Measurements from ENCODE around the gene ATP11A. TPM values are rescaled to one million over a fixed set of nuclear protein-coding genes. Genes with fewer than 3 reads are reported as not detected.
"Not testable (repeated sequence)": the region's sequence is repeated elsewhere in the genome, so short reads cannot be mapped to it uniquely, and the experiment has no call there.

Gene ATP11A
- total and polyA plus RNA-seq, 9 of the 15 experiments (the other 6 are each of a cell fraction or from before 2014, with no cell fraction given): 0.38 to 34.2 (median 4.2) TPM

DNA sequence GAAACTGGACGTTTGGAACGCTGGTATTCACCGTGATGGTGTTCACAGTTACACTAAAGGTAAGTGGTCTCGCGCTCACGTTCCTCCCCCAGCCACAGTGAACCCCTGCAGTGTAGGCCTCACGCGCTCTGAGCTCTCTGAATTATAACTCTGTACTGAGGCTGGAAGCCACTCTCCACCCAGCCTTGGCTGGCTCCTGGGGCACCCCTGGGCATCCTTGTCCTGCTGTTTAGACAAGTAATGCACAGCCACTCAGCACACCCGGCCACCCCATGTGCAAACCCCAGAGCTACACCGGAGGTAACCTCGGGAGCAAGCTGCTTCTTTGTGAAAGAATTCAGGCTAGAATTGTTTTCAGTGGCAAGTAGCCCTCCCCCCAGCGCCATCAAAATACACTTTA lies 181.9 kb downstream of the ATP11A start:
- ATAC-seq (no peak), FAIRE-seq (no peak), DNase-seq (ENCODE audit: extremely low read depth in 1 of 4, low spot score in 3 of 4) (no peak)
- no peaks in the 10 kb centered on the region for H3K9me3 ChIP-seq (replicated peaks; ENCODE audit: control insufficient read depth, insufficient read depth, low read depth, low read length)
- 82% methylated on average over 8 of the region's 12 CpGs for WGBS (ENCODE audit: insufficient coverage, low coverage, missing lambda C conversion rate)
- no peak overlapping the region for H3K4me2 ChIP-seq (ENCODE audit: insufficient read depth, low read length)
- no peaks in the 10 kb centered on the region for H3K27me3 ChIP-seq (ENCODE audit: control insufficient read depth in 2 of 2, insufficient read depth in 2 of 2, low read length in 2 of 2)
- no peaks in the 10 kb centered on the region for H3K79me2 ChIP-seq (ENCODE audit: control insufficient read depth, insufficient read depth, low read length)
- H3K4me3 ChIP-seq: no peak overlapping the region
- no peak overlapping the region for H3K27ac ChIP-seq (ENCODE audit: extremely low read depth, low read depth, low read length)
- no peaks in the 10 kb centered on the region for H3K9me1 ChIP-seq (ENCODE audit: control insufficient read depth, insufficient read depth, low read length)
- H3K36me3 ChIP-seq (ENCODE audit: control insufficient read depth, insufficient read depth, low read length): peaks cover 15% of the 10 kb centered on the region; the same call in 2 of the 3 replicates
- peak overlapping the region in 1 of 2 experiments; percentile 52; a peak in 1 of 4 replicates for H3K9ac ChIP-seq (ENCODE audit: insufficient read depth in 1 of 2, low read depth in 2 of 2, low read length in 2 of 2)
- no peak overlapping the region for H2AFZ ChIP-seq (ENCODE audit: low read depth, low read length)
- TF ChIP-seq ARID2 (IDR thresholded peaks at IDR 0.05) (no peak), THRAP3 (IDR thresholded peaks at IDR 0.05; ENCODE audit: borderline replicate concordance) (no peak), PTRF (tag; IDR thresholded peaks at IDR 0.05) (no peak), NRF1 (conservative IDR thresholded peaks at IDR 0.05 in 1 of 2, IDR thresholded peaks at IDR 0.05 in 1 of 2) (no peak), MCM5 (IDR thresholded peaks at IDR 0.05; ENCODE audit: low read depth) (no peak), POLR2H (tag; IDR thresholded peaks at IDR 0.05; ENCODE audit: low read depth) (no peak), SLC30A9 (CRISPR knock-in tag; IDR thresholded peaks at IDR 0.05) (no peak), ZNF347 (CRISPR knock-in tag; IDR thresholded peaks at IDR 0.05; ENCODE audit: low read depth) (no peak)
- TF ChIP-seq, protein P1, sequence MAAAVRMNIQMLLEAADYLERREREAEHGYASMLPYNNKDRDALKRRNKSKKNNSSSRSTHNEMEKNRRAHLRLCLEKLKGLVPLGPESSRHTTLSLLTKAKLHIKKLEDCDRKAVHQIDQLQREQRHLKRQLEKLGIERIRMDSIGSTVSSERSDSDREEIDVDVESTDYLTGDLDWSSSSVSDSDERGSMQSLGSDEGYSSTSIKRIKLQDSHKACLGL (CRISPR knock-in tag; IDR thresholded peaks at IDR 0.05; ENCODE audit: borderline replicate concordance, poor library complexity, severe bottlenecking): no peak
- CTCF ChIA-PET (ENCODE audit: low intra/inter-chr PET ratio): no interaction called here
- POLR2A ChIA-PET: no interaction called here
- H4K20me1 ChIP-seq (replicated peaks; ENCODE audit: control insufficient read depth, insufficient read depth, low read length): no peaks in the 10 kb centered on the region
- H3K4me1 ChIP-seq (replicated peaks in 1 of 2; ENCODE audit: control insufficient read depth in 2 of 2, insufficient read depth in 2 of 2, low read length in 2 of 2): peaks cover 0 to 19% of the 10 kb centered on the region in 2 experiments; a peak in 2 of 5 replicates
- in situ Hi-C loops (cut with MboI) (loop anchor here (10.0 kb wide), 1 partner anchor 227 kb away; no protein-coding TSS in a partner anchor), intact Hi-C loops (cut with micrococcal nuclease) (loop anchor here (5.0 kb wide), 2 partner anchors 254 to 424 kb away; no protein-coding TSS in a partner anchor)
- BruUV-seq (replicated peaks): no TSS peak

DNA sequence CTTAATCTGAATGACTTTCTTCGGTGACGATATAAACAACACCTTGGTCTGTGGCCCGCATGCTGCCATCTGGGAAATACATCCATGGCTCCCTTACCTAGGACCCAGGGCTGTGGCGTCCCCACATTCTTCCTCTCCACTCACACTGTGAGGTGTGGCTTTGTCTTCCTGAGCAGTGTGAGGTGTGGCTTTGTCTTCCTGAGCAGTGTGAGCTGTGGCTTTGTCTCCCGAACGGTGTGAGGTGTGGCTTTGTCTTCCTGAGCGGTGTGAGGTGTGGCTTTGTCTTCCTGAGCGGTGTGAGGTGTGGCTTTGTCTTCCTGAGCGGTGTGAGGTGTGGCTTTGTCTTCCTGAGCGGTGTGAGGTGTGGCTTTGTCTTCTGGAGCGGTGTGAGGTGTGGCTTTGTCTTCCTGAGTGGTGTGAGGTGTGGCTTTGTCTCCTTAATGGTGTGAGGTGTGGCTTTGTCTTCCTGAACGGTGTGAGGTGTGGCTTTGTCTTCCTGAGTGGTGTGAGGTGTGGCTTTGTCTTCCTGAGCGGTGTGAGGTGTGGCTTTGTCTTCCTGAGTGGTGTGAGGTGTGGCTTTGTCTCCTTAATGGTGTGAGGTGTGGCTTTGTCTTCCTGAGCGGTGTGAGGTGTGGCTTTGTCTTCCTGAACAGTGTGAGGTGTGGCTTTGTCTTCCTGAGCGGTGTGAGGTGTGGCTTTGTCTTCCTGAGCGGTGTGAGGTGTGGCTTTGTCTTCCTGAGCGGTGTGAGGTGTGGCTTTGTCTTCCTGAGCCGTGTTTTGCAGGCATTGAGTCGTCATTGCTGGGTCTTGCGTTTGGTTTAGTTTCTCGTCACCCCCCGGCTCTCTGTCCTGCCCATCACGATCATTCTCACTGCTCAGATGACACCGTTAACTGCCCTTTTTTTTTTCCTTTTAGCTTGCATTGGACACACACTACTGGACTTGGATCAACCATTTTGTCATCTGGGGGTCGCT lies 183.1 kb downstream of the ATP11A start:
- H3K27ac ChIP-seq (ENCODE audit: extremely low read depth, low read depth, low read length); DNase-seq (ENCODE audit: extremely low read depth in 1 of 4, low spot score in 3 of 4); H3K4me2 ChIP-seq (ENCODE audit: insufficient read depth, low read length); H4K20me1 ChIP-seq (replicated peaks; ENCODE audit: control insufficient read depth, insufficient read depth, low read length); H3K27me3 ChIP-seq (ENCODE audit: control insufficient read depth in 2 of 2, insufficient read depth in 2 of 2, low read length in 2 of 2); H3K9ac ChIP-seq (ENCODE audit: insufficient read depth in 1 of 2, low read depth in 2 of 2, low read length in 2 of 2); H2AFZ ChIP-seq (ENCODE audit: low read depth, low read length); H3K9me3 ChIP-seq (replicated peaks; ENCODE audit: control insufficient read depth, insufficient read depth, low read depth, low read length); BruUV-seq (replicated peaks); POLR2A ChIA-PET; H3K4me3 ChIP-seq; H3K79me2 ChIP-seq (ENCODE audit: control insufficient read depth, insufficient read depth, low read length); H3K9me1 ChIP-seq (ENCODE audit: control insufficient read depth, insufficient read depth, low read length); ATAC-seq; CTCF ChIA-PET (ENCODE audit: low intra/inter-chr PET ratio): not testable (repeated sequence)
- in situ Hi-C loops (cut with MboI): loop anchor here (10.0 kb wide), 1 partner anchor 228 kb away; no protein-coding TSS in a partner anchor
- WGBS (ENCODE audit: insufficient coverage, low coverage, missing lambda C conversion rate): 50% methylated on average over 18 of the region's 25 CpGs
- Histone ChIP-seq H3K36me3 (ENCODE audit: control insufficient read depth, insufficient read depth, low read length) (peaks cover 16% of the 10 kb centered on the region; the same call in 2 of the 3 replicates), H3K4me1 (replicated peaks in 1 of 2; ENCODE audit: control insufficient read depth in 2 of 2, insufficient read depth in 2 of 2, low read length in 2 of 2) (peaks cover 0 to 19% of the 10 kb centered on the region in 2 experiments; a peak in 2 of 5 replicates)
- FAIRE-seq: peak; percentile 78
- intact Hi-C loops (cut with micrococcal nuclease): loop anchor here (5.0 kb wide), 2 partner anchors 256 to 426 kb away; no protein-coding TSS in a partner anchor
